MM.1S (cell line): ENCODE data around the gene ANKRD12.

Source experiments
- DNase-seq: peaks from one replicate; pipeline ENCODE4 v3.0.0-alpha.2; 2015
- H2AFZ ChIP-seq: fragments of 300-600 bp; sonication (generic); 2 replicates; pipeline ENCODE4 v1.6.0; 2016; ENCODE audit warnings: antibody characterized with exemption, low read length
- H3F3A ChIP-seq: fragments of 300-600 bp; sonication (generic); 2 replicates; pipeline ENCODE4 v1.6.1; 2016; ENCODE audit warnings: mild to moderate bottlenecking, antibody characterized with exemption, low read length, moderate library complexity, mixed read lengths; ENCODE audit not compliant: insufficient read depth
- H3K27ac ChIP-seq: fragments of 300-600 bp; sonication (generic); 2 replicates; pipeline ENCODE4 v1.5.1; 2016; ENCODE audit warnings: mild to moderate bottlenecking, low read length
- H3K27me3 ChIP-seq: fragments of 300-600 bp; sonication (generic); replicated peaks from 2 replicates; pipeline ENCODE4 v1.6.0; 2016; ENCODE audit warnings: low read length; ENCODE audit not compliant: insufficient read depth
- H3K36me3 ChIP-seq: fragments of 300-600 bp; sonication (generic); replicated peaks from 2 replicates; pipeline ENCODE4 v1.6.1; 2016; ENCODE audit warnings: mild to moderate bottlenecking, low read length, mixed read lengths; ENCODE audit not compliant: insufficient read depth
- H3K4me1 ChIP-seq: fragments of 300-600 bp; sonication (generic); 2 replicates; pipeline ENCODE4 v1.6.1; 2016; ENCODE audit warnings: low read length, mixed read lengths
- H3K4me2 ChIP-seq: fragments of 300-600 bp; sonication (generic); 2 replicates; pipeline ENCODE4 v1.6.0; 2016; ENCODE audit warnings: low read depth, low read length
- H3K4me3 ChIP-seq: fragments of 300-600 bp; sonication (generic); 2 replicates; pipeline ENCODE4 v1.5.1; 2016; ENCODE audit warnings: low read length, mixed read lengths
- H3K79me2 ChIP-seq: fragments of 300-600 bp; sonication (generic); 2 replicates; pipeline ENCODE4 v1.6.1; 2016; ENCODE audit warnings: mixed run types, low read length, mixed read lengths
- H3K9ac ChIP-seq: fragments of 300-600 bp; sonication (generic); 2 replicates; pipeline ENCODE4 v1.6.1; 2016; ENCODE audit warnings: low read length, mixed read lengths
- H3K9me2 ChIP-seq: fragments of 300-600 bp; sonication (generic); replicated peaks from 2 replicates; pipeline ENCODE4 v1.6.1; 2016; ENCODE audit warnings: mild to moderate bottlenecking, low read length, mixed read lengths; ENCODE audit not compliant: insufficient read depth
- H3K9me3 ChIP-seq: fragments of 300-600 bp; sonication (generic); replicated peaks from 2 replicates; pipeline ENCODE4 v1.6.1; 2016; ENCODE audit warnings: mild to moderate bottlenecking, low read length, mixed read lengths; ENCODE audit not compliant: insufficient read depth
- H4K20me1 ChIP-seq: fragments of 300-600 bp; sonication (generic); 2 replicates; pipeline ENCODE4 v1.6.1; 2016; ENCODE audit warnings: mild to moderate bottlenecking, low read length, moderate library complexity, mixed read lengths; ENCODE audit not compliant: insufficient read depth
- CTCF ChIP-seq: fragments of 300-600 bp; sonication (generic); IDR thresholded peaks from 2 replicates; pipeline ENCODE4 v1.5.1; 2016; ENCODE audit warnings: antibody characterized with exemption, low read length, mixed read lengths
- EZH2 ChIP-seq: fragments of 300-600 bp; sonication (generic); optimal IDR thresholded peaks from 2 replicates; pipeline ENCODE3; 2017; ENCODE audit warnings: low read depth, mild to moderate bottlenecking, antibody characterized with exemption, low read length, mixed read lengths
- EZH2phosphoT487 ChIP-seq: fragments of 300-600 bp; sonication (generic); IDR thresholded peaks from 2 replicates; pipeline ENCODE4 v1.6.1; 2018; ENCODE audit warnings: antibody characterized with exemption, low read length

The ANKRD12 gene

GRCh38 chr18:9113468-9114149 is 23.0 kb upstream of the ANKRD12 start:
- no peaks in the 10 kb centered on the region for H4K20me1 ChIP-seq

GRCh38 chr18:9115984-9116383 is 20.6 kb upstream of the ANKRD12 start:
- Histone ChIP-seq H3K4me3 (peak overlapping the region; percentile 64), H3K36me3 (peaks cover 7% of the 10 kb centered on the region), H3F3A (peaks cover 91% of the 10 kb centered on the region), H3K4me1 (peaks cover 45% of the 10 kb centered on the region), H3K9me2 (no peaks in the 10 kb centered on the region), H3K79me2 (peaks cover 100% of the 10 kb centered on the region), H3K27ac (peak overlapping the region; percentile 87), H3K9me3 (no peaks in the 10 kb centered on the region), H3K9ac (peak overlapping the region; percentile 90), H3K4me2 (peak overlapping the region; percentile 94), H4K20me1 (no peaks in the 10 kb centered on the region), H2AFZ (no peak overlapping the region), H3K27me3 (no peaks in the 10 kb centered on the region)
- TF ChIP-seq EZH2phosphoT487 (no peak), CTCF (no peak), EZH2 (no peak)
- DNase-seq, result no peak

More at GRCh38 chr18:9113468-9114149, 23.0 kb upstream of the ANKRD12 start:
- Histone ChIP-seq H3K36me3 (peaks cover 7% of the 10 kb centered on the region), H3K79me2 (peaks cover 100% of the 10 kb centered on the region), H3K27me3 (no peaks in the 10 kb centered on the region), H3K9ac (peak overlapping the region; percentile 90), H3K4me1 (peaks cover 35% of the 10 kb centered on the region), H3K9me3 (no peaks in the 10 kb centered on the region), H3F3A (peaks cover 85% of the 10 kb centered on the region), H3K27ac (peak overlapping the region; percentile 87), H3K9me2 (no peaks in the 10 kb centered on the region), H3K4me3 (peak overlapping the region; percentile 64), H2AFZ (no peak overlapping the region), H3K4me2 (peak overlapping the region; percentile 94)
- peak; percentile 46 for DNase-seq
- no peak for TF ChIP-seq EZH2
- TF ChIP-seq CTCF, result no peak
- TF ChIP-seq EZH2phosphoT487, result no peak

- Histone ChIP-seq H3K9me3 (no peaks in the 10 kb centered on the region), H3K4me1 (peaks cover 46% of the 10 kb centered on the region), H3K4me3 (peak overlapping the region; percentile 64), H3K79me2 (peaks cover 100% of the 10 kb centered on the region), H3K27ac (peak overlapping the region; percentile 87; the same call in 1 of the 2 replicates), H3K9me2 (no peaks in the 10 kb centered on the region), H3F3A (peaks cover 94% of the 10 kb centered on the region), H3K9ac (peak overlapping the region; percentile 90; the same call in 1 of the 2 replicates), H2AFZ (no peak overlapping the region), H3K4me2 (peak overlapping the region; percentile 94), H4K20me1 (no peaks in the 10 kb centered on the region), H3K36me3 (peaks cover 11% of the 10 kb centered on the region), H3K27me3 (no peaks in the 10 kb centered on the region)
- TF ChIP-seq EZH2 (no peak), CTCF (no peak), EZH2phosphoT487 (no peak)
- DNase-seq, result no peak
These were observed 18.4 kb upstream of the ANKRD12 start for GRCh38 chr18:9117980-9118841.
